ENCODE results near the gene IGFBP5.

The IGFBP5 gene

DNA sequence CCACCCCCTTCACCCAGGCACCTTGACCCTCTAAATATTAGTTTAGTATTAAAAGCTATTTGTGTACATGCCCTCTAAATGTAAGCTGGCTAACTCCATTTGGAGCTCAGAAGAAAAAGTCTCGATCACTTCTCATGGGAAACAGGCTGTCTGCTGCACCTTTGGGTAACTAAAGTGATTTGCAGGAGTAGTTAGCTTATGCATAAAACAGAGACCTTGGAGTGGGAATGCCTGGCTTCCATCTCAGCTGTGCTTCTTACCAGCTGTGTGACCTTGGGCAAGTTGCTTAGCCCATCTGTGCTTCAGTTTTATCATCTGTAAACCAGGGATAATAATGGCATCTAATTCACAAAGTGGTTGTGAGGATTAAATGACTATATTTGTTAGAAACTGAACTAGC lies 32.2 kb downstream of the IGFBP5 start:
- DNase-seq, result no peak

DNA sequence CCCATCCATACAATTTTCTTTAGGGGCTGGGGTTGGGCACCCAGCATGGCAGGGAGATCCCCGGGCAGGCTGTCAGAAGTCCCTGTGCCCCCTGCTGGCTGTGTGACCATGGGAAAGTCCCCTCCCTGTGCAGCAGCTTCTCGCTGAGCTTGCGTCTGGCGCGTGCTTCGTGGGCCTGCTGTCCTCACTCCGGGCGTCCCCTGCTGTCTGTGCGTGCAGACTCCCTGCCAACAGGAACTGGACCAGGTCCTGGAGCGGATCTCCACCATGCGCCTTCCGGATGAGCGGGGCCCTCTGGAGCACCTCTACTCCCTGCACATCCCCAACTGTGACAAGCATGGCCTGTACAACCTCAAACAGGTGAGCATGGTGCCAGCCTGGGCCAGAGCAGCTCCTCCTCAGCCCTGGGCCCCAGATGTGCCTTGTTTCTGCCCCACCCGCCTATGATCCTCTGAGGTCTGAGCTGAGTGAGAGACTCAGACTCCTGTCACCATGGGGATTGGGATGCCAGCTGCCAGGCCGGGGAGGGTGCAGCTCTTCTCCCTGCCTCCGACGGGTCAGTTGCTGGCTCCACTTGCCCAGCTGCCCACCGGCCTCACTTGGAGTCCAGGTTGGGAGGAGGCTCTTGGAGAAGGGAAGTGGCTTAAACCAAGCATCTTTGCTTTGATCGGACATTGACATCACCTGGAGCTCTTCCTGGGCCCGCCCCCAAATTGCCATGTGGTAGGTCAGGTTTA lies 33.5 kb downstream of the IGFBP5 start:
- no peak for DNase-seq

GRCh38 chr2:216661051-216661450 lies 34.3 kb downstream of the IGFBP5 start:
- DNase-seq, result no peak

DNA sequence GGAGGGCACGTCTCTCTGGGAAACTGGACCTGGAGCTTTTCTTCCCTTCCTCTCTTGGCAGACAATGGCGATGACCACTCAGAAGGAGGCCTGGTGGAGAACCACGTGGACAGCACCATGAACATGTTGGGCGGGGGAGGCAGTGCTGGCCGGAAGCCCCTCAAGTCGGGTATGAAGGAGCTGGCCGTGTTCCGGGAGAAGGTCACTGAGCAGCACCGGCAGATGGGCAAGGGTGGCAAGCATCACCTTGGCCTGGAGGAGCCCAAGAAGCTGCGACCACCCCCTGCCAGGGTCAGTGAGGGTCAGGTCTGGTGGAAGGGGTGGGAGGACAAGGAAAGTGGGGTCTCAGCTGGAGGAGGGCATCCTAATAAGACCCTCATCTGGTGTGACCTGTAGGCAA lies 34.9 kb downstream of the IGFBP5 start:
- DNase-seq, result no peak

DNA sequence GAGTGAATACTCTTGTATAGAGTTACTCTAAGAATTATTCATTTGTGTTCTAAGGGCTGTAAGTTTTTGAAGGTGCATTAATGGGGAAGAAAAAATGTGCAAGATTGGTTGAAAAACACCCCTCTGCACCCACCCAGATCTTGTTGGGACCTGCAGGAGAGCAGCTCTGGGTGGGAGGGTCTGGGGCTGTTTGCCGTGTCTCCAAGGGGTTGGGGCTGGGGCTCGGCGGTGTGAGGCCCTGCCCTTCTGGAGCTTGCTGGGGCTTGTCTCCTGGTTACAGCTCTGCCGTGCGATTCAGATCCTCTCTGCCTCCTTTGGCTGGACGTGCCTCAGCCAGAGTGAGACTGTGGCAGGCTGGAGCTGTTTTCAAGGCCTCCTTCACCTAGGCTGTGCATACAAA lies 36.1 kb downstream of the IGFBP5 start:
- DNase-seq, result no peak

DNA sequence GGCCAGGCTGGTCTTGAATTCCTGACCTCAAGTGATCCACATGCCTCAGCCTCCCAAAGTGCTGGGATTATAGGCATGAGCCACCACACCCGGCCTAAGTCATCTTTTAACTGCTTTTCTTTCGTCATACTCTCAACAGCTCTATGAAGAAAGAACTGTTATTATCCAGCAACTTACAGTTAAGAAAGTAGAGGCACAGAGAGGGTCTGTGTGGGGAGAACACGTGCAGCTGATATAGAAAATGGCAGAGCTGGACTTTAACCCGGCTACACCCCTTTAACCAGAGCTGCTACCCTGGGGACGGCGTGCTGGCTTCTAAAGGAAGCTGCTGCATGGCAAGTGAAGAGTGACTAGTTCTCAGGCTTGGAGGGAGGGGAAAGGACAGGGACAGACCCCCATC lies 36.6 kb downstream of the IGFBP5 start:
- no peak for DNase-seq

- DNase-seq, result no peak
Measured at GRCh38 chr2:216657980-216658379, 37.4 kb downstream of the IGFBP5 start.

- DNase-seq, result no peak
Measured at GRCh38 chr2:216657086-216657855, 38.1 kb downstream of the IGFBP5 start.

DNA sequence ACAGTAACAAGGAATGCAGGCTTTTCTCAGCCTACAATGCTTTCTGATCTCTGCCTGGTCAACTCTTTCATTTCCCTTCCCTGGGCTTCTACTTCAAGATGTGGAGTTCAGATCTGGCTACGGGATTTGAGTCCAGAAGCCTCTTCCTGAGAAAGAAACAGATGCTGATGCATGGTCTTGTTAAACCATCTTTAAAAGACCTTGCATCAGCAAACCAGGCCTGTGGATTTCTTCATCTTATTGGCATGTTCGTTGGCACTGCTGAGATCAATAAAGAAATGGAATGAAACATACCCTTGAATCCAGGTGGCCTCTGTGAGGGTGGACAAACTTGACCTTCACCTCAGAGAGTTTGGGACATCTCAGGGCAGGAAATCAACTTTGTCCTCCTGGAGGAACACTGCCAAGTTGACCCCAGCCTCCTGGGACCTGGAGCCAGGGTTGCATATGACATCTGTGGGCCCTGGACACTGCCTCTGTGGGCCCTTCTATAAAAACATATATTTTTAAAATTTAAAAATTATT lies 40.8 kb downstream of the IGFBP5 start:
- no peak for DNase-seq

DNA sequence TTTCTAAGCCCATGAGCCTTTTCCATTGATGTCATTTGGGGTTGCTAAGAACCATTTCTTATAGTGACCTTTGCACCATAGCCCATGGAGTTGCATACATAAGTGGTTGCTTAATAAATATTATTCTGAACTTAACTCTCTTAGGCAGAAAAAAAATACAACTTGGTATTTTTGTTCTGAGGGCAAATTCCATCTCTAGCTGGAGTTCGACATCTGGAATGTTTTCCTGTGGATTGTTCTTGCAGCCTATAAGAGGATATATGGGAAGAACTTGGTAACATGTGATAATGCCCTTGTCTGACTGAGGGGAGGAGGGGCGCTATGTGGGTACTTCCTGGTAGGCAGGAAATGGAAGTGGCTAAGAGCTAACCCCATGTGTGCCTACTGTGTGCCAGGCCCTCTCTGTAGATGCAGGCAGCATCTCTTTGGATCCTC lies 41.4 kb downstream of the IGFBP5 start:
- DNase-seq, result no peak

DNA sequence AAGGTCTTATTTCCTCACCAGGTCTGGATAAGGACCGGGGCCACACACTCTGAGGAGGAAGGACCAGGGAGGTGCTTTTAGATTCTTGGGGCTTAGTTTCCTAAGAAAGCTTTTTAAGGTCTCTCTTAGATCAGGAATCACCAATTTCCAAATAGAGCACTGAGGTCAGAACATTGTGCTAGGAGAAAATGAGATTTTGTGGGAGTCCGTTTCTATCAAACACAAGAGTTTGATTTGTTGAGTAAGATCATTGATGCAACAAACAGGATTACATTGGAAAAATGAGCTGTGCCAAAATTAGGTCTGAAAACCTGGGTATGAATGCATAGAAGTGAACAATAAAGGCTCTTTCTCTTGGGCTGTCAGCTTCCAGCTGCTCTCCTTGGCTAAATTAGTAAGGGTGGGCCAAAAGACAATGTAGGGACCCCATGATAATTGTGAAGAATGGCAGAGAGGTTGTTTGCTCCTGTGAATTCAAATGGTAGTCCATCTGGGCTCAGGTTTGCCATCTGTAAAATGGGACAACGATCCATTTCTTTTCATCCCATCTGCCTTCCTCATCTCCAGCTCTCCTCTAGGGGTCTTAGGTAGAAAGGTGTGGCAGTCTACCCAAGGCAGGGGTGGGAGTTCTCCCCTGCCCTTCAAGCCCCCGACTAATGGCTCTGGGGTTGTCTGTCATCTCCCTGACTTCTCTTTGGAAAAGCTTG lies 42.1 kb downstream of the IGFBP5 start:
- DNase-seq, result no peak

DNA sequence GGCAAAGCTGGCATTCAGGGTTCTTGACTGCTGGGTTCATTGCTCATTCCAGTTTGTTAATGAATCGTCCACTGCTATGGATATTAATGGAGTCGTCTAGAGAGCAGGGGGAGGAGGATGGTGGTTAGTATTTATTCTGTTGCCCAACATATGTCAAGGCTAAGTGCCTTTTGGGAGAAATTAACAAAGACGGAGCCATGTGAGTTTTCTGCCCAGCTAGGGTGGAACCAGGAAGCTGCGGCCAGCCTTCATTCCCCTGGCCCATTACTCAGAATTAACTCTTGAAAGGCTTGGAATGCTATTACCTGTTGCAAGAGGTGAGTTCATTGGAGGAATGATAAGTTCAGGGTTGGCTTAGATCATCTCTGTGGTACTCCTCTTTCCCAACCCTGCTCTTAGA lies 42.8 kb downstream of the IGFBP5 start:
- peak; percentile 43 for DNase-seq

- no peak for DNase-seq
Measured at GRCh38 chr2:216651351-216651881, 43.9 kb downstream of the IGFBP5 start.

- no peak for DNase-seq
Measured at GRCh38 chr2:216650626-216651257, 44.6 kb downstream of the IGFBP5 start.

DNA sequence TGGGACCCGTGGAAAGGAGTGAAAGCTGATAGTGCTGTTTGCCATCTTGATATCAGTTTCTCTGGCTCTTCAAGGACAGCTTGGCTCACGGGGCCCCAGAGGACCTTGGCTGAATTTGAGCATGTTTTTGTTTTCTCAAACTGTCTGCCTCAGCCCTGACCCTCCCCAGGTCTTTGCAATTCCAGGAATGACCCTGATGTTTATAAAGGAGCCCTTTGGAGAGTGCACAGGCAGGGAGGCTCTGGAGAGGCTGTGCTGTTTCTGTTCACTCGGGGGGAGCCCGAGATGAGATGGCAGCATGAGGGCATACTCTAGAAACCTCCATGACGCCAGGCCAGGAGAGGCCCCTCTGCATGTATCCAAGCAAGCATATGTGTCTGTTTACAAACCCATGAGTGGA lies 45.8 kb downstream of the IGFBP5 start:
- no peak for DNase-seq

DNA sequence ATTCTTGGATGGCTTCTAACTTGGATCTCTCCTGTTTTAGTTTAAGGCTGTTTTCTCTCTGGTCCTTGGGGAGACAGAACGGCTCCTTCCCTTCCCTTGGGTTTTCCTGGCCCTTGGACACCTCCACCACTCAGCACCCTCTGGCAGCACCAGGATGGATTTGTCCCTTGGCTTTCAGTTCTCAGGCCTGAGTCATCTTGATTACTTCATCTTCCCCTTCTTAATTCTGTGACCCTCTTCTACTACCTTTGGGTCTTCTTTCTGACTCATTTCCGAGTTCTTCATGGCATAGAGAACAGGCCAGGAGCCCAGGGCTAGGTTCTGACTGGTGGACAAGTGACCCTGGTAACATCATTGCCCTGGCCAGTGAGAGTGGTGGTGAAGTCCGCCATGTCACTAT lies 47.2 kb downstream of the IGFBP5 start:
- no peak for DNase-seq

- DNase-seq, result no peak
Measured at GRCh38 chr2:216646116-216646515, 49.2 kb downstream of the IGFBP5 start.

DNA sequence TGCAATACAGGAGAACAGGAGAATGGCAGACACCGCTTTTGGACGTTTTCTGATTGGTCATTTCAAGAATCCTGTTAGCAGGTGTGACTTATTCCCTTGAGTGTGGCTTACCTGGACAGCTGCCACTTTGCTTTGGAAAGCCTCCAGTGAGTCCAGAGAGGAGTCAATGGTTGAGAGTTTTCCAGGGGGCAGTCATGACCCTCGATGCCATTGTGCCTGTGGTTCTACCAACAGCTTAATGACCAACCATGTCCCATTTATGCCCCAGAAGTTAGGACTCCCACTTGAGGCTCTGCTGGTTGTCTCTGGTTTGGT lies 49.8 kb downstream of the IGFBP5 start:
- peak; percentile 28 for DNase-seq

- DNase-seq, result peak; percentile 63
Measured at GRCh38 chr2:216644842-216645635, 50.3 kb downstream of the IGFBP5 start.

GRCh38 chr2:216643986-216644659 lies 51.2 kb downstream of the IGFBP5 start:
- peak; percentile 19 for DNase-seq

DNA sequence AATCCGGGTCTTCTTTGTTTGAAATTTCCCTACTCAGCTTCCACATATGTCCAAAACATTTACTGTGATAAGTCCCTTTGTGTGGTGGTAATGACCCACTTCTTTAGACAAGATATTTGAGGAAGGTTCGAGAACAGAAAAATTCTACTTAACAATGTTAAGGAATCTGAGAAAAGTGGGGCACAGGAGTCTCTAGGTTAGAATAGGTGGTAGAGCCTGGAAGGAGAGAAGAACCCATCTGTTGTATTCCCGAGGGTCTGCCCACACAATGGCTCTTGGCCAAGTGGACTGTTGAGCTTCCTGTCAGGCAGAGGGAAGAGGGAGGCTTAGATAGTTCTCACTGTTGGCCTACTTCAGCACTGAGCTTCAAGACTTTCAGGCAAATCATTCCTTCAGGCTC lies 57.9 kb downstream of the IGFBP5 start:
- DNase-seq, result peak; percentile 13
